ENCODE results near the gene PTPRM.

DNA sequence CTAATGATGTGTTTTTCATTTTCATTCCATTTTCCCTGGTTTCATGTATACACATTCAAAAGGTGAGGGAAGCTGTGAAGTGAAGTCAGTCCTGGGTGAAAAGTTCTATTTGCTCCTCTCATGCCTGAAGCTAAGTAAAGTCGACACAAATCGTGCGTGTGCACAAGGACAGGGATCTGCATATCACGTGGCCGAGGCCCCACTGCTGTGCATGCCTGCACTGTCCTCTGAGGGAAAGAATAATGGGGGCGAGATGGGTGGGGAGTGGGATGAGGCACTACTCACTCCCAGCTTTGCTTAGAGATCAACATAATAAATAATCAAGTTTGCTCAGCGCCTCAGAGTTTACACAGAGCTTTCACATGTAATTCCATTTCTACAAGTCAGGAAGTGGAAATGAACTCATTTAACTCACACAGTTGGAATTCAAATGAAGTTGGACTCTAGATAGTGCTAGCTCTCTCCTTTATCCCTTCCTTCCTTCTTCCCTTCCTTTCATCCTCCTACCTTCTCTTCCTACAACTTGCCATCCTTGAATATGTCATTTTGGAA is 5.1 kb upstream of the PTPRM start:
- TF ChIP-seq, protein P1, sequence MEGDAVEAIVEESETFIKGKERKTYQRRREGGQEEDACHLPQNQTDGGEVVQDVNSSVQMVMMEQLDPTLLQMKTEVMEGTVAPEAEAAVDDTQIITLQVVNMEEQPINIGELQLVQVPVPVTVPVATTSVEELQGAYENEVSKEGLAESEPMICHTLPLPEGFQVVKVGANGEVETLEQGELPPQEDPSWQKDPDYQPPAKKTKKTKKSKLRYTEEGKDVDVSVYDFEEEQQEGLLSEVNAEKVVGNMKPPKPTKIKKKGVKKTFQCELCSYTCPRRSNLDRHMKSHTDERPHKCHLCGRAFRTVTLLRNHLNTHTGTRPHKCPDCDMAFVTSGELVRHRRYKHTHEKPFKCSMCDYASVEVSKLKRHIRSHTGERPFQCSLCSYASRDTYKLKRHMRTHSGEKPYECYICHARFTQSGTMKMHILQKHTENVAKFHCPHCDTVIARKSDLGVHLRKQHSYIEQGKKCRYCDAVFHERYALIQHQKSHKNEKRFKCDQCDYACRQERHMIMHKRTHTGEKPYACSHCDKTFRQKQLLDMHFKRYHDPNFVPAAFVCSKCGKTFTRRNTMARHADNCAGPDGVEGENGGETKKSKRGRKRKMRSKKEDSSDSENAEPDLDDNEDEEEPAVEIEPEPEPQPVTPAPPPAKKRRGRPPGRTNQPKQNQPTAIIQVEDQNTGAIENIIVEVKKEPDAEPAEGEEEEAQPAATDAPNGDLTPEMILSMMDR (conservative IDR thresholded peaks at IDR 0.05; ENCODE audit: low read depth, low read length), result no peak
- TF ChIP-seq EZH2 (IDR thresholded peaks at IDR 0.05; ENCODE audit: borderline replicate concordance, low read depth, low read length, poor library complexity, severe bottlenecking), result no peak
